ENCODE measurements around the gene ZNF655.

DNA sequence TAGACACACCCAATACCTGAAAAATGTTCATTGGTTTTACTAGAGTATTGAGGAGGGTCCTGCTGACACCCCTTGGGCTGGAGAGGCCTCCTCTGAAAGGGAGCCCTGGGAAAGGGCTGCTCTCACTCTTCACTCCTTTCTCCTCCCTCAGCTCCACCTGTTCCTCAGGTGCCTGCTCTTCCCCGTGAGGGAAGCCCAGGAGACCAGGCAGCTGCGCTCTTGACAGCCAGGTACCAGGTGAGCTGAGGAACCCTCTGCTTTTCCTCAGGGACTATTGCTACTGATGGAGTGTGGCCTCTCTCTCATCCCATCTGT, 3.3 kb downstream of the ZNF655 start:
- TF ChIP-seq, protein P1, sequence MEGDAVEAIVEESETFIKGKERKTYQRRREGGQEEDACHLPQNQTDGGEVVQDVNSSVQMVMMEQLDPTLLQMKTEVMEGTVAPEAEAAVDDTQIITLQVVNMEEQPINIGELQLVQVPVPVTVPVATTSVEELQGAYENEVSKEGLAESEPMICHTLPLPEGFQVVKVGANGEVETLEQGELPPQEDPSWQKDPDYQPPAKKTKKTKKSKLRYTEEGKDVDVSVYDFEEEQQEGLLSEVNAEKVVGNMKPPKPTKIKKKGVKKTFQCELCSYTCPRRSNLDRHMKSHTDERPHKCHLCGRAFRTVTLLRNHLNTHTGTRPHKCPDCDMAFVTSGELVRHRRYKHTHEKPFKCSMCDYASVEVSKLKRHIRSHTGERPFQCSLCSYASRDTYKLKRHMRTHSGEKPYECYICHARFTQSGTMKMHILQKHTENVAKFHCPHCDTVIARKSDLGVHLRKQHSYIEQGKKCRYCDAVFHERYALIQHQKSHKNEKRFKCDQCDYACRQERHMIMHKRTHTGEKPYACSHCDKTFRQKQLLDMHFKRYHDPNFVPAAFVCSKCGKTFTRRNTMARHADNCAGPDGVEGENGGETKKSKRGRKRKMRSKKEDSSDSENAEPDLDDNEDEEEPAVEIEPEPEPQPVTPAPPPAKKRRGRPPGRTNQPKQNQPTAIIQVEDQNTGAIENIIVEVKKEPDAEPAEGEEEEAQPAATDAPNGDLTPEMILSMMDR (conservative IDR thresholded peaks at IDR 0.05; ENCODE audit: low read depth, low read length) = no peak
- TF ChIP-seq EZH2 (IDR thresholded peaks at IDR 0.05; ENCODE audit: borderline replicate concordance, low read depth, low read length, poor library complexity, severe bottlenecking) = no peak

All from A673 (cell line).